Endothelial cell of umbilical vein (primary cell): ENCODE results near the gene ABLIM1. TPM values are rescaled to one million over a fixed set of nuclear protein-coding genes. Genes with fewer than 3 reads are reported as not detected.

ENCODE experiments used
- BruUV-seq: library from RNA; stranded (reverse); fragments of 400-500 nt; replicated peaks from 2 replicates; lab custom pipeline; 2021; lab: Mats Ljungman, UMichigan
- CTCF ChIA-PET: fragments of 300-600, 350-600 bp; sonication (Branson Sonifier 250); formaldehyde crosslinking; loops from one replicate; lab custom pipeline; 2021; ENCODE audit warnings: antibody characterized with exemption, inconsistent platforms; lab: Charles Lee
- POLR2A ChIA-PET: fragments of 300-600, 350-600 bp; sonication (Branson Sonifier 250); formaldehyde crosslinking; loops from one replicate; lab custom pipeline; 2021; ENCODE audit warnings: antibody characterized with exemption, inconsistent platforms; lab: Charles Lee
- DNase-seq: peaks from one replicate; pipeline ENCODE4 v3.0.0-alpha.2; 2011; ENCODE audit warnings: low read depth, low spot score
- FAIRE-seq: peaks from 2 replicates; lab custom pipeline; 2011; peaks lifted over from hg19 to GRCh38; lab: Jason Lieb, UNC
- H2AFZ ChIP-seq: 2 replicates; pipeline ENCODE4 v1.6.0; 2012; ENCODE audit warnings: low read depth, low read length, control low read depth, inconsistent platforms
- H3K27ac ChIP-seq: 2 replicates; pipeline ENCODE4 v1.5.1; 2011; ENCODE audit warnings: low read depth, mild to moderate bottlenecking, control low read depth, low read length, moderate library complexity; ENCODE audit not compliant: insufficient read depth
- H3K27me3 ChIP-seq, 2 experiments: 2 replicates each; pipeline versions ENCODE4 v1.6.0 to v1.6.1; 2011; ENCODE audit warnings: low read length in 2 of 2, mixed read lengths in 1 of 2; ENCODE audit not compliant: control insufficient read depth in 2 of 2, insufficient read depth in 2 of 2
- H3K36me3 ChIP-seq, 2 experiments: 2 replicates in 1 of 2; 3 replicates in 1 of 2; pipeline ENCODE4 v1.5.1; 2011; ENCODE audit warnings: low read length in 2 of 2, mild to moderate bottlenecking in 1 of 2, moderate library complexity in 1 of 2; ENCODE audit not compliant: control insufficient read depth in 2 of 2, insufficient read depth in 2 of 2; ENCODE audit errors: extremely low read depth in 1 of 2
- H3K4me1 ChIP-seq: 3 replicates; pipeline ENCODE4 v1.5.1; 2011; ENCODE audit warnings: mild to moderate bottlenecking, low read length; ENCODE audit not compliant: control insufficient read depth, insufficient read depth; ENCODE audit errors: extremely low read depth
- H3K4me2 ChIP-seq: 2 replicates; pipeline ENCODE4 v1.6.1; 2011; ENCODE audit warnings: low read length, control low read depth, mixed read lengths; ENCODE audit not compliant: insufficient read depth
- H3K4me3 ChIP-seq, 3 experiments: fragments of 200-600 bp in 1 of 3; sonication (generic), shearing (Covaris generic) in 1 of 3; replicated peaks in 1 of 3; 2 replicates each; pipeline ENCODE4 v1.5.1; 2011 to 2016; ENCODE audit warnings: control low read depth in 3 of 3, low read length in 3 of 3, mild to moderate bottlenecking in 2 of 3, inconsistent platforms in 1 of 3, low read depth in 1 of 3, moderate library complexity in 1 of 3; ENCODE audit not compliant: insufficient read depth in 1 of 3
- H3K79me2 ChIP-seq: 2 replicates; pipeline ENCODE4 v1.6.0; 2012; ENCODE audit warnings: low read length, inconsistent platforms; ENCODE audit not compliant: control insufficient read depth, insufficient read depth
- H3K9ac ChIP-seq: replicated peaks from 2 replicates; pipeline ENCODE3; 2011; ENCODE audit warnings: low read length, control low read depth; ENCODE audit not compliant: insufficient read depth; ENCODE audit errors: extremely low read depth
- H3K9me1 ChIP-seq: replicated peaks from 3 replicates; pipeline ENCODE4 v1.6.0; 2011; ENCODE audit warnings: mild to moderate bottlenecking, low read length; ENCODE audit not compliant: control insufficient read depth, insufficient read depth; ENCODE audit errors: extremely low read depth
- H3K9me3 ChIP-seq: replicated peaks from 2 replicates; pipeline ENCODE4 v1.5.1; 2012; ENCODE audit warnings: low read length, inconsistent platforms; ENCODE audit not compliant: control insufficient read depth, insufficient read depth
- H4K20me1 ChIP-seq: replicated peaks from 2 replicates; pipeline ENCODE3; 2011; ENCODE audit warnings: mild to moderate bottlenecking, low read length; ENCODE audit not compliant: control insufficient read depth, insufficient read depth; ENCODE audit errors: extremely low read depth
- CTCF ChIP-seq, 2 donors: IDR thresholded peaks; 1 replicate in 1 of 2; 2 replicates in 1 of 2; pipeline ENCODE4 v1.5.1; 2011; ENCODE audit warnings: low read length in 2 of 2, mild to moderate bottlenecking in 2 of 2, moderate library complexity in 2 of 2, control low read depth in 1 of 2, inconsistent platforms in 1 of 2, low read depth in 1 of 2; ENCODE audit not compliant: insufficient read depth in 1 of 2; ENCODE audit errors: extremely low read depth in 1 of 2
- EZH2 ChIP-seq: IDR thresholded peaks from 2 replicates; pipeline ENCODE4 v1.6.1; 2012; ENCODE audit warnings: borderline replicate concordance, low read depth, mild to moderate bottlenecking, moderate library complexity, low read length, inconsistent platforms; ENCODE audit not compliant: severe bottlenecking
- FOS ChIP-seq: IDR thresholded peaks from 2 replicates; pipeline ENCODE4 v1.6.1; 2011; ENCODE audit warnings: mild to moderate bottlenecking, low read length, moderate library complexity, borderline replicate concordance; ENCODE audit not compliant: insufficient read depth
- GATA2 ChIP-seq: IDR thresholded peaks from 2 replicates; pipeline ENCODE4 v1.7.0; 2011; ENCODE audit warnings: low read depth, mild to moderate bottlenecking, moderate library complexity, mixed read lengths, low read length; ENCODE audit not compliant: insufficient read length, insufficient read depth
- JUN ChIP-seq: IDR thresholded peaks from 2 replicates; pipeline ENCODE4 v1.6.1; 2011; ENCODE audit warnings: borderline replicate concordance, low read depth; ENCODE audit not compliant: insufficient read length, insufficient read depth
- MAX ChIP-seq: IDR thresholded peaks from 2 replicates; pipeline ENCODE4 v1.6.1; 2011; ENCODE audit not compliant: insufficient read depth, insufficient read length
- MYC ChIP-seq: IDR thresholded peaks from one replicate; pipeline ENCODE4 v1.6.1; 2011; ENCODE audit warnings: mild to moderate bottlenecking, low read depth, low read length
- POLR2A ChIP-seq: IDR thresholded peaks from 2 replicates; pipeline ENCODE4 v1.6.1; 2012; ENCODE audit warnings: low read depth, mild to moderate bottlenecking, control low read depth, low read length
- POLR2AphosphoS5 ChIP-seq: IDR thresholded peaks from 2 replicates; pipeline ENCODE4 v1.6.1; 2012; ENCODE audit warnings: low read depth, mild to moderate bottlenecking, control low read depth, low read length, moderate library complexity; ENCODE audit not compliant: insufficient read depth
- dilution Hi-C: fragments of 300-500 bp; cut with MboI; formaldehyde crosslinking; loops from one replicate; pipeline ENCODE4 v1.15.0; 2019; ENCODE audit warnings: low sequenced_read_pairs; ENCODE audit not compliant: extremely low pct_ligation_motif_present
- intact Hi-C: fragments of 100-400 bp; cut with micrococcal nuclease; formaldehyde crosslinking; loops from one replicate; pipeline ENCODE4 v1.10.0; 2022
- polyA plus RNA-seq, 4 experiments: library from polyadenylated mRNA; depleted of rRNA in 3 of 4; stranded (reverse) in 3 of 4; unstranded in 1 of 4; fragments of >200 nt; gene quantifications; 2 replicates each; pipeline versions ENCODE4 v1.2.1 to v1.2.3, GENCODE V29; 2011 to 2012; ENCODE audit warnings: missing spikeins in 1 of 4
- total RNA-seq: library from RNA; stranded (reverse); gene quantifications from 2 replicates; pipeline ENCODE4 v1.2.3, GENCODE V29; 2021

ABLIM1 gene
- total and polyA plus RNA-seq, 2 donors (not counting 3 experiments of a cell fraction or from before 2014, with no cell fraction given): 128 to 235 TPM

GRCh38 chr10:114679552-114679951 lies 21.5 kb upstream of the ABLIM1 start:
- no peak for FAIRE-seq
- CTCF ChIA-PET: no interaction called here

GRCh38 chr10:114678820-114679219 lies 20.7 kb upstream of the ABLIM1 start:
- Histone ChIP-seq H3K4me3 (no peak overlapping the region), H3K27me3 (no peaks in the 10 kb centered on the region), H4K20me1 (no peaks in the 10 kb centered on the region), H3K4me2 (no peak overlapping the region), H3K27ac (no peak overlapping the region), H3K9me3 (no peaks in the 10 kb centered on the region), H3K9ac (no peak overlapping the region), H3K4me1 (peaks cover 25% of the 10 kb centered on the region), H3K79me2 (no peaks in the 10 kb centered on the region), H3K36me3 (peaks cover 0 to 3% of the 10 kb centered on the region in 2 experiments), H3K9me1 (no peaks in the 10 kb centered on the region), H2AFZ (no peak overlapping the region)
- intact Hi-C loops: no loop called here
- ChIA-PET CTCF (interaction anchor here (0.9 to 1.0 kb wide), 2 partner anchors 9 to 31 kb away, joined by 3 to 5 read pairs; no protein-coding TSS in a partner anchor), POLR2A (no interaction called here)
- TF ChIP-seq POLR2A: no peak
- TF ChIP-seq FOS: no peak
- no peak for TF ChIP-seq CTCF (IDR thresholded peaks at IDR 0.05; ENCODE audit: extremely low read depth in 1 of 2, insufficient read depth in 1 of 2, low read depth in 1 of 2, low read length in 2 of 2)
- no peak for TF ChIP-seq JUN
- no peak for TF ChIP-seq MAX
- TF ChIP-seq EZH2: no peak
- no peak for TF ChIP-seq GATA2
- TF ChIP-seq POLR2AphosphoS5: no peak
- TF ChIP-seq MYC: no peak
- FAIRE-seq (no peak), DNase-seq (peak; percentile 21)
- no TSS peak for BruUV-seq
- dilution Hi-C loops: loop anchor here (25.0 kb wide), 1 partner anchor 117 kb away; no protein-coding TSS in a partner anchor

More at GRCh38 chr10:114679552-114679951, 21.5 kb upstream of the ABLIM1 start:
- DNase-seq: no peak
- no peaks in the 10 kb centered on the region for H4K20me1 ChIP-seq
- POLR2A ChIA-PET: no interaction called here
- peaks cover 0 to 3% of the 10 kb centered on the region in 2 experiments for H3K36me3 ChIP-seq
- H3K9ac ChIP-seq: no peak overlapping the region
- no peak overlapping the region for H3K4me2 ChIP-seq
- H2AFZ ChIP-seq: no peak overlapping the region
- dilution Hi-C loops: loop anchor here (25.0 kb wide), 1 partner anchor 117 kb away; no protein-coding TSS in a partner anchor
- H3K9me1 ChIP-seq: no peaks in the 10 kb centered on the region
- intact Hi-C loops: no loop called here
- no TSS peak for BruUV-seq
- no peak for TF ChIP-seq CTCF (IDR thresholded peaks at IDR 0.05; ENCODE audit: extremely low read depth in 1 of 2, insufficient read depth in 1 of 2, low read depth in 1 of 2, low read length in 2 of 2)
- H3K79me2 ChIP-seq: no peaks in the 10 kb centered on the region
- no peaks in the 10 kb centered on the region for H3K9me3 ChIP-seq
- H3K27me3 ChIP-seq: no peaks in the 10 kb centered on the region
- H3K27ac ChIP-seq: no peak overlapping the region
- no peak overlapping the region for H3K4me3 ChIP-seq
- H3K4me1 ChIP-seq: peaks cover 32% of the 10 kb centered on the region
